DOHH2 (cell line): Measurements from ENCODE around the gene NIPAL3.

Experiments used
- H3F3A ChIP-seq: fragments of 200-600 bp; sonication (generic), shearing (Covaris generic); 2 replicates; pipeline ENCODE4 v1.6.0; 2016; ENCODE audit warnings: antibody characterized with exemption, mild to moderate bottlenecking; ENCODE audit not compliant: control insufficient read depth, insufficient read depth
- H3K27ac ChIP-seq: fragments of 200-600 bp; sonication (generic); 2 replicates; pipeline ENCODE4 v1.5.1; 2014; ENCODE audit warnings: low read depth, mild to moderate bottlenecking, low read length, moderate library complexity
- H3K27me3 ChIP-seq: fragments of 200-600 bp; sonication (generic); 2 replicates; pipeline ENCODE4 v1.6.1; 2014; ENCODE audit warnings: mild to moderate bottlenecking, low read length, mixed read lengths; ENCODE audit not compliant: control insufficient read depth
- H3K36me3 ChIP-seq: fragments of 200-600 bp; sonication (generic); 2 replicates; pipeline ENCODE4 v1.6.1; 2014; ENCODE audit warnings: mild to moderate bottlenecking, low read length, moderate library complexity, mixed read lengths; ENCODE audit not compliant: control insufficient read depth
- H3K4me1 ChIP-seq: fragments of 200-600 bp; sonication (generic); 2 replicates; pipeline ENCODE4 v1.6.1; 2014; ENCODE audit warnings: mild to moderate bottlenecking, low read length, mixed read lengths; ENCODE audit not compliant: control insufficient read depth
- H3K4me2 ChIP-seq: fragments of 200-600 bp; sonication (generic); 2 replicates; pipeline ENCODE4 v1.6.0; 2014; ENCODE audit warnings: mild to moderate bottlenecking, low read length, moderate library complexity
- H3K4me3 ChIP-seq: fragments of 200-600 bp; sonication (generic); 2 replicates; pipeline ENCODE4 v1.5.1; 2014; ENCODE audit warnings: mild to moderate bottlenecking, low read length, mixed read lengths
- H3K79me2 ChIP-seq: fragments of 200-600 bp; sonication (generic); 2 replicates; pipeline ENCODE4 v1.6.1; 2014; ENCODE audit warnings: mild to moderate bottlenecking, low read length, mixed read lengths; ENCODE audit not compliant: control insufficient read depth
- H3K9me2 ChIP-seq: fragments of 200-600 bp; sonication (generic); replicated peaks from 2 replicates; pipeline ENCODE4 v1.6.1; 2014; ENCODE audit warnings: mild to moderate bottlenecking, low read length, mixed read lengths; ENCODE audit not compliant: control insufficient read depth
- H3K9me3 ChIP-seq: fragments of 200-600 bp; sonication (generic); 2 replicates; pipeline ENCODE4 v1.6.1; 2014; ENCODE audit warnings: antibody characterized with exemption, low read length, mixed read lengths; ENCODE audit not compliant: control insufficient read depth, insufficient read depth
- H4K20me1 ChIP-seq: fragments of 200-600 bp; sonication (generic); 2 replicates; pipeline ENCODE4 v1.6.0; 2014; ENCODE audit warnings: low read depth, mild to moderate bottlenecking, antibody characterized with exemption, low read length, moderate library complexity; ENCODE audit not compliant: control insufficient read depth, insufficient read depth
- CTCF ChIP-seq: fragments of 200-600 bp; sonication (generic); IDR thresholded peaks from one replicate; pipeline ENCODE4 v1.5.1; 2014; ENCODE audit warnings: antibody characterized with exemption, mild to moderate bottlenecking, low read depth, low read length; ENCODE audit not compliant: poor library complexity, severe bottlenecking
- EZH2phosphoT487 ChIP-seq: fragments of 200-600 bp; sonication (generic); IDR thresholded peaks from 2 replicates; pipeline ENCODE4 v1.6.1; 2017; ENCODE audit warnings: borderline replicate concordance, mild to moderate bottlenecking, antibody characterized with exemption, low read length, moderate library complexity, mixed read lengths

Gene NIPAL3

GRCh38 chr1:24385160-24385940 lies 30.3 kb upstream of the NIPAL3 start:
- H3K27ac ChIP-seq, result no peak overlapping the region
- H3K4me3 ChIP-seq, result no peak overlapping the region
- no peaks in the 10 kb centered on the region for H3K79me2 ChIP-seq
- H3K27me3 ChIP-seq, result no peaks in the 10 kb centered on the region
- no peaks in the 10 kb centered on the region for H3K9me3 ChIP-seq
- H3K4me1 ChIP-seq, result peaks cover 21% of the 10 kb centered on the region
- H3K4me2 ChIP-seq, result peak overlapping the region; percentile 50
- no peaks in the 10 kb centered on the region for H3F3A ChIP-seq
- TF ChIP-seq CTCF, result peak; percentile 75
- TF ChIP-seq EZH2phosphoT487, result no peak
- H4K20me1 ChIP-seq, result no peaks in the 10 kb centered on the region
- no peaks in the 10 kb centered on the region; the same call in 1 of the 2 replicates for H3K36me3 ChIP-seq
- no peaks in the 10 kb centered on the region for H3K9me2 ChIP-seq

- Histone ChIP-seq H3F3A (0 out of 2 replicates have a peak, but pooled peaks cover 3% of the 10 kb centered on the region), H4K20me1 (no peaks in the 10 kb centered on the region), H3K4me2 (peak overlapping the region; percentile 50), H3K36me3 (no peaks in the 10 kb centered on the region; the same call in 1 of the 2 replicates), H3K79me2 (no peaks in the 10 kb centered on the region), H3K27me3 (no peaks in the 10 kb centered on the region), H3K9me3 (no peaks in the 10 kb centered on the region), H3K27ac (no peak overlapping the region), H3K9me2 (no peaks in the 10 kb centered on the region), H3K4me1 (peaks cover 25% of the 10 kb centered on the region), H3K4me3 (peak overlapping the region; percentile 30)
- TF ChIP-seq CTCF (no peak), EZH2phosphoT487 (no peak)
These were observed 29.4 kb upstream of the NIPAL3 start for GRCh38 chr1:24386241-24386640.

- Histone ChIP-seq H3K79me2 (no peaks in the 10 kb centered on the region), H3K9me2 (no peaks in the 10 kb centered on the region), H3K4me2 (no peak overlapping the region), H4K20me1 (no peaks in the 10 kb centered on the region), H3K27ac (no peak overlapping the region), H3K36me3 (no peaks in the 10 kb centered on the region; the same call in 1 of the 2 replicates), H3K9me3 (no peaks in the 10 kb centered on the region), H3F3A (peaks cover 7% of the 10 kb centered on the region), H3K4me1 (peaks cover 32% of the 10 kb centered on the region), H3K27me3 (no peaks in the 10 kb centered on the region), H3K4me3 (no peak overlapping the region)
- TF ChIP-seq CTCF, result no peak
- TF ChIP-seq EZH2phosphoT487, result no peak
These were observed 28.7 kb upstream of the NIPAL3 start for GRCh38 chr1:24386931-24387330.
